Non-pigmented ciliary epithelial cell (primary cell): ENCODE results near the gene KHDRBS2.
A peak's percentile ranks its signal among the peaks of the same experiment; 100 is the strongest.

Experiments used
- DNase-seq: peaks from one replicate; pipeline ENCODE4 v3.0.0-alpha.2; 2010; ENCODE audit warnings: low read depth

Gene KHDRBS2

GRCh38 chr6:62285612-62286469 lies at the start of gene KHDRBS2:
Gene KHDRBS2, minus strand, starts transcription at chr6:62286225.
- no peak for DNase-seq

GRCh38 chr6:62328607-62329006 lies 42.6 kb upstream of the KHDRBS2 start:
- DNase-seq, result no peak

- DNase-seq, result no peak
Observed at GRCh38 chr6:62324834-62325233, 38.8 kb upstream of the KHDRBS2 start.

GRCh38 chr6:62323818-62324431 lies 37.9 kb upstream of the KHDRBS2 start:
- no peak for DNase-seq

GRCh38 chr6:62298745-62299392 lies 12.8 kb upstream of the KHDRBS2 start:
- no peak for DNase-seq

GRCh38 chr6:62296541-62296940 lies 10.5 kb upstream of the KHDRBS2 start:
- DNase-seq, result no peak

GRCh38 chr6:62288974-62289373 lies 2.9 kb upstream of the KHDRBS2 start:
- DNase-seq, result no peak

GRCh38 chr6:62288562-62288961 lies 2.5 kb upstream of the KHDRBS2 start:
- no peak for DNase-seq

- no peak for DNase-seq
Observed at GRCh38 chr6:62286470-62286843, 432 bp upstream of the KHDRBS2 start.

- no peak for DNase-seq
Observed at GRCh38 chr6:62284725-62285124, 1.3 kb downstream of the KHDRBS2 start.

- peak; percentile 1 for DNase-seq
Observed at GRCh38 chr6:62283796-62284411, 2.1 kb downstream of the KHDRBS2 start.

- no peak for DNase-seq
Observed at GRCh38 chr6:62283365-62283764, 2.7 kb downstream of the KHDRBS2 start.

- no peak for DNase-seq
Observed at GRCh38 chr6:62280099-62280498, 5.9 kb downstream of the KHDRBS2 start.

- DNase-seq, result no peak
Observed at GRCh38 chr6:62272114-62272513, 13.9 kb downstream of the KHDRBS2 start.

- DNase-seq, result no peak
Observed at GRCh38 chr6:62265906-62266525, 20.0 kb downstream of the KHDRBS2 start.

GRCh38 chr6:62262283-62262682 lies 23.7 kb downstream of the KHDRBS2 start:
- no peak for DNase-seq

GRCh38 chr6:62246087-62246486 lies 39.9 kb downstream of the KHDRBS2 start:
- no peak for DNase-seq

GRCh38 chr6:62236784-62237183 lies 49.2 kb downstream of the KHDRBS2 start:
- no peak for DNase-seq

- DNase-seq, result no peak
Observed at GRCh38 chr6:62229231-62229630, 56.8 kb downstream of the KHDRBS2 start.

- DNase-seq, result no peak
Observed at GRCh38 chr6:62217866-62218265, 68.2 kb downstream of the KHDRBS2 start.

GRCh38 chr6:62202078-62202477 lies 83.9 kb downstream of the KHDRBS2 start:
- DNase-seq, result no peak

GRCh38 chr6:62192593-62192992 lies 93.4 kb downstream of the KHDRBS2 start:
- DNase-seq, result no peak
